AG10803 (cell line): ENCODE measurements around the gene MAD2L2.

Source experiments
- DNase-seq: peaks from one replicate; pipeline ENCODE4 v3.0.0; 2010; ENCODE audit warnings: low read depth
- H3K4me3 ChIP-seq: 2 replicates; pipeline ENCODE4 v1.5.1; 2011; ENCODE audit warnings: mild to moderate bottlenecking, low read length, control low read depth
- CTCF ChIP-seq: conservative IDR thresholded peaks from 2 replicates; pipeline ENCODE4 v1.5.1; 2011; ENCODE audit warnings: mild to moderate bottlenecking, low read length, control low read depth, inconsistent platforms

Gene MAD2L2

GRCh38 chr1:11725616-11726015 lies 44.7 kb upstream of the MAD2L2 start:
- no peak for DNase-seq
- TF ChIP-seq CTCF: no peak

GRCh38 chr1:11722538-11722937 lies 41.6 kb upstream of the MAD2L2 start:
- no peak for TF ChIP-seq CTCF
- no peak for DNase-seq
- no peak overlapping the region for H3K4me3 ChIP-seq

More at GRCh38 chr1:11725616-11726015, 44.7 kb upstream of the MAD2L2 start:
- no peak overlapping the region for H3K4me3 ChIP-seq

GRCh38 chr1:11721311-11721710 lies 40.4 kb upstream of the MAD2L2 start:
- no peak overlapping the region for H3K4me3 ChIP-seq
- no peak for TF ChIP-seq CTCF
- DNase-seq: no peak

GRCh38 chr1:11720525-11720924 lies 39.6 kb upstream of the MAD2L2 start:
- DNase-seq: no peak
- TF ChIP-seq CTCF: no peak
- no peak overlapping the region for H3K4me3 ChIP-seq

GRCh38 chr1:11720033-11720376 lies 39.1 kb upstream of the MAD2L2 start:
- TF ChIP-seq CTCF: no peak
- DNase-seq: no peak
- no peak overlapping the region for H3K4me3 ChIP-seq

GRCh38 chr1:11719313-11720032 lies 38.5 kb upstream of the MAD2L2 start:
- peak overlapping the region; percentile 52 for H3K4me3 ChIP-seq
- TF ChIP-seq CTCF: peak; percentile 98
- peak; percentile 65 for DNase-seq

GRCh38 chr1:11714831-11715575 lies 34.1 kb upstream of the MAD2L2 start:
- TF ChIP-seq CTCF: no peak
- no peak for DNase-seq
- no peak overlapping the region for H3K4me3 ChIP-seq
